OCI-LY7 (cell line): Measurements from ENCODE around the gene POLR2H. TPM values are rescaled to one million over a fixed set of nuclear protein-coding genes. Genes with fewer than 3 reads are reported as not detected.

Experiments
- BruUV-seq: library from RNA; stranded (reverse); fragments of 400-500 nt; replicated peaks from 2 replicates; lab custom pipeline; 2021; lab: Mats Ljungman, UMichigan
- CTCF ChIA-PET: fragments of 300-600 bp; sonication (Branson Sonifier 250); formaldehyde crosslinking; loops from one replicate; lab custom pipeline; 2022; ENCODE audit warnings: antibody characterized with exemption; ENCODE audit not compliant: unreplicated experiment; lab: Charles Lee
- POLR2A ChIA-PET: fragments of 300-600 bp; sonication (Branson Sonifier 250); formaldehyde crosslinking; loops from one replicate; lab custom pipeline; 2022; ENCODE audit warnings: antibody characterized with exemption; lab: Charles Lee
- DNase-seq: peaks from one replicate; pipeline ENCODE4 v3.0.0-alpha.2; 2015; ENCODE audit warnings: low spot score
- H2AFZ ChIP-seq: fragments of 200-600 bp; sonication (generic), shearing (Covaris generic); 2 replicates; pipeline ENCODE4 v1.6.1; 2014; ENCODE audit warnings: mild to moderate bottlenecking, antibody characterized with exemption, low read length, moderate library complexity
- H3K27ac ChIP-seq: fragments of 200-600 bp; sonication (generic); 2 replicates; pipeline ENCODE4 v1.5.1; 2014; ENCODE audit warnings: mixed run types, low read depth, mild to moderate bottlenecking, moderate library complexity, low read length, inconsistent platforms; ENCODE audit not compliant: poor library complexity, severe bottlenecking
- H3K36me3 ChIP-seq: fragments of 200-600 bp; sonication (generic); 2 replicates; pipeline ENCODE4 v1.6.1; 2014; ENCODE audit warnings: mild to moderate bottlenecking, antibody characterized with exemption, low read length, moderate library complexity, mixed read lengths; ENCODE audit not compliant: insufficient read depth
- H3K4me1 ChIP-seq: fragments of 200-600 bp; sonication (generic); 2 replicates; pipeline ENCODE4 v1.5.1; 2014; ENCODE audit warnings: mild to moderate bottlenecking, low read length; ENCODE audit not compliant: insufficient read depth, poor library complexity, severe bottlenecking
- H3K4me2 ChIP-seq: fragments of 200-600 bp; sonication (generic); 2 replicates; pipeline ENCODE4 v1.6.1; 2014; ENCODE audit warnings: mild to moderate bottlenecking, low read length
- H3K4me3 ChIP-seq: fragments of 200-600 bp; sonication (generic); 2 replicates; pipeline ENCODE4 v1.5.1; 2014; ENCODE audit warnings: mild to moderate bottlenecking, low read depth, low read length; ENCODE audit not compliant: poor library complexity, severe bottlenecking
- H3K79me2 ChIP-seq: fragments of 200-600 bp; sonication (generic); 2 replicates; pipeline ENCODE4 v1.6.1; 2016; ENCODE audit warnings: low read depth, mild to moderate bottlenecking, low read length, moderate library complexity, mixed read lengths; ENCODE audit not compliant: insufficient read depth
- H3K9me2 ChIP-seq: fragments of 200-600 bp; sonication (generic); 2 replicates; pipeline ENCODE4 v1.6.1; 2016; ENCODE audit warnings: mild to moderate bottlenecking, low read length, mixed read lengths; ENCODE audit not compliant: insufficient read depth
- H3K9me3 ChIP-seq: fragments of 200-600 bp; sonication (generic); 2 replicates; pipeline ENCODE4 v1.6.1; 2014; ENCODE audit warnings: mild to moderate bottlenecking, mixed run types, low read length, mixed read lengths
- H4K20me1 ChIP-seq: fragments of 200-600 bp; sonication (generic); 2 replicates; pipeline ENCODE4 v1.6.1; 2014; ENCODE audit warnings: mild to moderate bottlenecking, antibody characterized with exemption, low read length, moderate library complexity, mixed read lengths; ENCODE audit not compliant: insufficient read depth
- EZH2phosphoT487 ChIP-seq: fragments of 200-600 bp; sonication (generic); IDR thresholded peaks from 2 replicates; pipeline ENCODE4 v1.6.1; 2018; ENCODE audit warnings: low read depth, borderline replicate concordance, mild to moderate bottlenecking, mixed run types, antibody characterized with exemption, low read length, moderate library complexity, mixed read lengths
- intact Hi-C: fragments of 100-400 bp; cut with micrococcal nuclease; formaldehyde crosslinking; loops from one replicate; pipeline ENCODE4 v1.10.0; 2022; ENCODE audit not compliant: unreplicated experiment
- total RNA-seq, 2 experiments: library from RNA; depleted of rRNA in 1 of 2; stranded (reverse); fragments of >200 nt in 1 of 2; shearing (Covaris generic) in 1 of 2; gene quantifications; 2 replicates each; pipeline ENCODE4 v1.2.3, GENCODE V29; 2014 to 2022
- TF ChIP-seq, protein P1 (sequence below): fragments of 200-600 bp; sonication (generic); conservative IDR thresholded peaks from 2 replicates; pipeline ENCODE4 v1.5.1; 2014; ENCODE audit warnings: mild to moderate bottlenecking, antibody characterized with exemption, low read length, moderate library complexity, mixed read lengths

The POLR2H gene
- total RNA-seq, 2 experiments from 2014 or later = 80.1 to 85.8 TPM

DNA sequence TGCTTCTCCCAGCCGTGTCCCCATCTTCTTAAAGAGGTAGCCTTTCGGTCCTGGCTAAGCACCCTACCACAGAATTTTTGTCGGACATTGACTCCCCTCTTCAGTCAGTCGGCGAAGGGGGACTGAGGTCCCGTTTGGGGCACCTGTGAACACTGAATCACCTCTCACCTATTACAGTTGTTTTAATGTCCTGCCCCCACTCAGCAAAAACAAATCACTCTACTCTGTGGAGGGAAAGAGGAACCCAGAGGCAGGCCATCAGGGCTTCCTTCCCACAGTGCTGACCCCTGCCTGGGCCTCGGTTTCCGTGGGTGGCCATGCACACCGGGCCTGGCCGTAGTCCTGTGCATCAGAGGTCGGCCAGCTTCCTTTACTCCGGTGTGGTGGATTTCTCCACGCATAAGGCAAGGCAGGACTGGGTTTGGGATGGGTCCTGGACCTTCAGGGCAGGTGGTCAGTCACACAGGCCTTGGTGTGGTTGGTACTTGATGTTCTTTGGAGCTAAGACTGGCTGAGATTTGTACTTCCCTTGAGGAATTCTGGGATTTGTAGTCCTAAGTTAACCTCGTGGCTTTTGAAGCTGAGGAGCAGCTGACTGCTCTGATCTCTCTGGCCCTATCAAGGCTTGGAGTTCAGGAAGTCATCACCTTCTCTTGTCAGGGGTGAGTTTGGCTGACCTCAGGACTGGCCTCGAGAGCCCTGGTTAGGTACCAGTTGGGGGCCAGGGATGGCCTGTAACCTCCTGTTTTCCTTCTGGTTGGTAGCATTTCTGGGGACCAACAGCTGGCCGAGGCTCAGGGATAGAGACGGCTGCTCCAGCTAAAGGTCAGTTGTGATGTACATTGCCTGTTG, 24.7 kb upstream of the POLR2H start:
- Histone ChIP-seq H3K36me3 (peaks cover 39% of the 10 kb centered on the region), H3K27ac (no peak overlapping the region), H3K4me3 (peak overlapping the region; percentile 64), H3K4me1 (peaks cover 8% of the 10 kb centered on the region), H2AFZ (no peak overlapping the region), H4K20me1 (peaks cover 4% of the 10 kb centered on the region; the same call in 1 of the 2 replicates), H3K9me2 (no peaks in the 10 kb centered on the region), H3K4me2 (peak overlapping the region; percentile 73; the same call in 1 of the 2 replicates), H3K9me3 (no peaks in the 10 kb centered on the region), H3K79me2 (no peaks in the 10 kb centered on the region)
- no TSS peak for BruUV-seq
- TF ChIP-seq EZH2phosphoT487 = no peak
- TF ChIP-seq, protein P1, sequence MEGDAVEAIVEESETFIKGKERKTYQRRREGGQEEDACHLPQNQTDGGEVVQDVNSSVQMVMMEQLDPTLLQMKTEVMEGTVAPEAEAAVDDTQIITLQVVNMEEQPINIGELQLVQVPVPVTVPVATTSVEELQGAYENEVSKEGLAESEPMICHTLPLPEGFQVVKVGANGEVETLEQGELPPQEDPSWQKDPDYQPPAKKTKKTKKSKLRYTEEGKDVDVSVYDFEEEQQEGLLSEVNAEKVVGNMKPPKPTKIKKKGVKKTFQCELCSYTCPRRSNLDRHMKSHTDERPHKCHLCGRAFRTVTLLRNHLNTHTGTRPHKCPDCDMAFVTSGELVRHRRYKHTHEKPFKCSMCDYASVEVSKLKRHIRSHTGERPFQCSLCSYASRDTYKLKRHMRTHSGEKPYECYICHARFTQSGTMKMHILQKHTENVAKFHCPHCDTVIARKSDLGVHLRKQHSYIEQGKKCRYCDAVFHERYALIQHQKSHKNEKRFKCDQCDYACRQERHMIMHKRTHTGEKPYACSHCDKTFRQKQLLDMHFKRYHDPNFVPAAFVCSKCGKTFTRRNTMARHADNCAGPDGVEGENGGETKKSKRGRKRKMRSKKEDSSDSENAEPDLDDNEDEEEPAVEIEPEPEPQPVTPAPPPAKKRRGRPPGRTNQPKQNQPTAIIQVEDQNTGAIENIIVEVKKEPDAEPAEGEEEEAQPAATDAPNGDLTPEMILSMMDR = no peak
- ChIA-PET CTCF (no interaction called here), POLR2A (interaction anchor here (1.2 kb wide), 1 partner anchor 11 kb away, joined by 4 read pairs; no protein-coding TSS in a partner anchor)
- intact Hi-C loops = no loop called here
- peak; percentile 17 for DNase-seq

- Histone ChIP-seq H3K4me3 (no peak within 1 kb of the TSS), H3K36me3 (peaks cover 33% of the 10 kb centered on the region), H2AFZ (no peak within 1 kb of the TSS), H3K9me3 (no peaks in the 10 kb centered on the region), H3K79me2 (no peaks in the 10 kb centered on the region), H4K20me1 (peaks cover 4% of the 10 kb centered on the region; the same call in 1 of the 2 replicates), H3K27ac (no peak within 1 kb of the TSS), H3K4me1 (peaks cover 8% of the 10 kb centered on the region), H3K4me2 (peak within 1 kb of the TSS; percentile 73; the same call in 1 of the 2 replicates), H3K9me2 (no peaks in the 10 kb centered on the region)
- no peak for DNase-seq
- no TSS peak for BruUV-seq
- CTCF ChIA-PET = no interaction called here
- intact Hi-C loops = no loop called here
- POLR2A ChIA-PET = interaction anchor here (1.2 kb wide), 1 partner anchor 11 kb away, joined by 4 read pairs; no protein-coding TSS in a partner anchor
- TF ChIP-seq EZH2phosphoT487 = no peak
- TF ChIP-seq, protein P1 = no peak
These were observed 24.2 kb upstream of the POLR2H start, which contains the start of gene FAM131A for GRCh38 chr3:184337399-184337714. TSS of gene FAM131A (plus strand) at chr3:184337600. CDS start at chr3:184337631, 31 bp downstream.
